GM19463 (cell line): ENCODE measurements around the gene APOC3.
"Not testable (repeated sequence)": the region's sequence is repeated elsewhere in the genome, so short reads cannot be mapped to it uniquely, and the experiment has no call there.

Source experiments
- ATAC-seq: cut with Tn5 transposase; IDR thresholded peaks from one replicate; pipeline ENCODE4 v1.9.1; 2021; ENCODE audit warnings: mild to moderate bottlenecking, moderate library complexity; ENCODE audit not compliant: unreplicated experiment

APOC3 gene

GRCh38 chr11:116801662-116802061, 28.0 kb upstream of the APOC3 start:
- not testable (repeated sequence) for ATAC-seq

GRCh38 chr11:116804001-116804400, 25.7 kb upstream of the APOC3 start:
- ATAC-seq: no peak

GRCh38 chr11:116807601-116808261, 22.0 kb upstream of the APOC3 start:
- ATAC-seq: no peak

GRCh38 chr11:116808262-116809175, 21.2 kb upstream of the APOC3 start:
- ATAC-seq: no peak

- no peak for ATAC-seq
Measured at GRCh38 chr11:116811194-116811593, 18.5 kb upstream of the APOC3 start.

GRCh38 chr11:116812109-116812508, 17.6 kb upstream of the APOC3 start:
- no peak for ATAC-seq

GRCh38 chr11:116813170-116813569, 16.5 kb upstream of the APOC3 start:
- ATAC-seq: no peak

GRCh38 chr11:116813781-116814471, 15.8 kb upstream of the APOC3 start:
- ATAC-seq: no peak

GRCh38 chr11:116814502-116814901, 15.2 kb upstream of the APOC3 start:
- no peak for ATAC-seq

- no peak for ATAC-seq
Measured at GRCh38 chr11:116819049-116819448, 10.7 kb upstream of the APOC3 start.

- ATAC-seq: no peak
Measured at GRCh38 chr11:116821050-116821918, 8.4 kb upstream of the APOC3 start.

- no peak for ATAC-seq
Measured at GRCh38 chr11:116822575-116822974, 7.1 kb upstream of the APOC3 start.

GRCh38 chr11:116823031-116823843, 6.5 kb upstream of the APOC3 start, which contains the start of gene APOA4:
Gene APOA4 (minus strand): TSS chr11:116823304. CDS start chr11:116823191, 113 bp downstream.
- ATAC-seq: no peak

GRCh38 chr11:116825434-116825833, 4.3 kb upstream of the APOC3 start:
- ATAC-seq: no peak

- no peak for ATAC-seq
Measured at GRCh38 chr11:116825854-116826750, 3.6 kb upstream of the APOC3 start.

GRCh38 chr11:116826751-116827431, 2.8 kb upstream of the APOC3 start:
- no peak for ATAC-seq

- ATAC-seq: no peak
Measured at GRCh38 chr11:116827461-116827860, 2.2 kb upstream of the APOC3 start.
